ENCODE data around the gene AK9. TPM values are rescaled to one million over a fixed set of nuclear protein-coding genes. Genes with fewer than 3 reads are reported as not detected.

AK9 gene
- total RNA-seq, 1 experiment from 2014 or later: 2.6 TPM

- intact Hi-C loops (cut with micrococcal nuclease; ENCODE audit: unreplicated experiment): no loop called here
- no peak overlapping the region for H3K4me3 ChIP-seq (ENCODE audit: low read depth, low read length, poor library complexity, severe bottlenecking)
- TF ChIP-seq EZH2 (IDR thresholded peaks at IDR 0.05; ENCODE audit: borderline replicate concordance, low read depth, low read length, poor library complexity, severe bottlenecking): no peak
- TF ChIP-seq CTCF (conservative IDR thresholded peaks at IDR 0.05; ENCODE audit: low read depth, low read length): no peak
- BruUV-seq (replicated peaks): no TSS peak
- H3K4me1 ChIP-seq (ENCODE audit: insufficient read depth, low read length, poor library complexity, severe bottlenecking): no peaks in the 10 kb centered on the region
- H3K27ac ChIP-seq (ENCODE audit: low read depth, low read length, poor library complexity, severe bottlenecking): no peak overlapping the region
- ChIA-PET POLR2A (ENCODE audit: low non-redundant PET) (interaction anchor here (0.6 kb wide), 1 partner anchor 1185 kb away, joined by 3 read pairs; no protein-coding TSS in a partner anchor), CTCF (no interaction called here)
- no peaks in the 10 kb centered on the region for H3K9me3 ChIP-seq (ENCODE audit: low read depth, low read length, poor library complexity, severe bottlenecking)
- no peaks in the 10 kb centered on the region for H3K27me3 ChIP-seq (replicated peaks; ENCODE audit: insufficient read depth, low read depth, low read length, poor library complexity)
- DNase-seq (ENCODE audit: low spot score): no peak
- H3K36me3 ChIP-seq (ENCODE audit: insufficient read depth, low read length, poor library complexity, severe bottlenecking): no peaks in the 10 kb centered on the region
Observed at GRCh38 chr6:109676724-109677123, 14.3 kb downstream of the AK9 start.

- ChIA-PET POLR2A (ENCODE audit: low non-redundant PET) (no interaction called here), CTCF (no interaction called here)
- Histone ChIP-seq H3K4me1 (ENCODE audit: insufficient read depth, low read length, poor library complexity, severe bottlenecking) (no peaks in the 10 kb centered on the region), H3K36me3 (ENCODE audit: insufficient read depth, low read length, poor library complexity, severe bottlenecking) (no peaks in the 10 kb centered on the region), H3K27ac (ENCODE audit: low read depth, low read length, poor library complexity, severe bottlenecking) (no peak overlapping the region), H3K9me3 (ENCODE audit: low read depth, low read length, poor library complexity, severe bottlenecking) (no peaks in the 10 kb centered on the region), H3K27me3 (replicated peaks; ENCODE audit: insufficient read depth, low read depth, low read length, poor library complexity) (no peaks in the 10 kb centered on the region), H3K4me3 (ENCODE audit: low read depth, low read length, poor library complexity, severe bottlenecking) (no peak overlapping the region)
- TF ChIP-seq EZH2 (IDR thresholded peaks at IDR 0.05; ENCODE audit: borderline replicate concordance, low read depth, low read length, poor library complexity, severe bottlenecking) (no peak), CTCF (conservative IDR thresholded peaks at IDR 0.05; ENCODE audit: low read depth, low read length) (no peak)
- intact Hi-C loops (cut with micrococcal nuclease; ENCODE audit: unreplicated experiment): no loop called here
- DNase-seq (ENCODE audit: low spot score): no peak
- BruUV-seq (replicated peaks): no TSS peak
Observed at GRCh38 chr6:109672839-109673238, 18.2 kb downstream of the AK9 start.

- BruUV-seq (replicated peaks): no TSS peak
- POLR2A ChIA-PET (ENCODE audit: low non-redundant PET): no interaction called here
- intact Hi-C loops (cut with micrococcal nuclease; ENCODE audit: unreplicated experiment): no loop called here
Observed at GRCh38 chr6:109672175-109672574, 18.8 kb downstream of the AK9 start.

More at GRCh38 chr6:109672175-109672574, 18.8 kb downstream of the AK9 start:
- no peaks in the 10 kb centered on the region for H3K27me3 ChIP-seq (replicated peaks; ENCODE audit: insufficient read depth, low read depth, low read length, poor library complexity)
- CTCF ChIA-PET: no interaction called here
- no peak overlapping the region for H3K4me3 ChIP-seq (ENCODE audit: low read depth, low read length, poor library complexity, severe bottlenecking)
- TF ChIP-seq CTCF (conservative IDR thresholded peaks at IDR 0.05; ENCODE audit: low read depth, low read length) (no peak), EZH2 (IDR thresholded peaks at IDR 0.05; ENCODE audit: borderline replicate concordance, low read depth, low read length, poor library complexity, severe bottlenecking) (no peak)
- H3K36me3 ChIP-seq (ENCODE audit: insufficient read depth, low read length, poor library complexity, severe bottlenecking): no peaks in the 10 kb centered on the region
- DNase-seq (ENCODE audit: low spot score): no peak
- no peaks in the 10 kb centered on the region for H3K9me3 ChIP-seq (ENCODE audit: low read depth, low read length, poor library complexity, severe bottlenecking)
- H3K4me1 ChIP-seq (ENCODE audit: insufficient read depth, low read length, poor library complexity, severe bottlenecking): no peaks in the 10 kb centered on the region
- no peak overlapping the region for H3K27ac ChIP-seq (ENCODE audit: low read depth, low read length, poor library complexity, severe bottlenecking)

Measured in A673 (cell line).